Measurements from ENCODE around the gene ZNF451. TPM values are rescaled to one million over a fixed set of nuclear protein-coding genes. Genes with fewer than 3 reads are reported as not detected.
A peak's percentile ranks its signal among the peaks of the same experiment; 100 is the strongest.

The ZNF451 gene
- total RNA-seq, 1 experiment from 2014 or later, result 62.3 TPM

- peak in 1 of 2 experiments; percentile 19 for DNase-seq
Measured at GRCh38 chr6:57173886-57174510, 84.0 kb downstream of the ZNF451 start.

GRCh38 chr6:57174511-57174907 lies 84.5 kb downstream of the ZNF451 start:
- Mint-ChIP-seq H3K4me1 (ENCODE audit: low read depth, unreplicated experiment) (peaks cover 30% of the 10 kb centered on the region), H3K27ac (ENCODE audit: unreplicated experiment) (peak overlapping the region; percentile 93), H3K9me3 (ENCODE audit: unreplicated experiment) (no peaks in the 10 kb centered on the region), H3K4me3 (ENCODE audit: unreplicated experiment) (peak overlapping the region; percentile 95), H3K36me3 (ENCODE audit: insufficient read depth, unreplicated experiment) (peaks cover 32% of the 10 kb centered on the region), H3K27me3 (ENCODE audit: insufficient read depth, unreplicated experiment) (no peaks in the 10 kb centered on the region)
- H3K27me3 ChIP-seq (replicated peaks; ENCODE audit: control insufficient read depth, insufficient read depth, low read length), result no peaks in the 10 kb centered on the region
- H3K4me3 ChIP-seq (ENCODE audit: low read depth, low read length), result peak overlapping the region; percentile 57
- no peak for DNase-seq
- H3K4me1 ChIP-seq, result peaks cover 6% of the 10 kb centered on the region; the same call in 1 of the 2 replicates
- no TSS peak for BruUV-seq (replicated peaks)
- TF ChIP-seq, protein P1, sequence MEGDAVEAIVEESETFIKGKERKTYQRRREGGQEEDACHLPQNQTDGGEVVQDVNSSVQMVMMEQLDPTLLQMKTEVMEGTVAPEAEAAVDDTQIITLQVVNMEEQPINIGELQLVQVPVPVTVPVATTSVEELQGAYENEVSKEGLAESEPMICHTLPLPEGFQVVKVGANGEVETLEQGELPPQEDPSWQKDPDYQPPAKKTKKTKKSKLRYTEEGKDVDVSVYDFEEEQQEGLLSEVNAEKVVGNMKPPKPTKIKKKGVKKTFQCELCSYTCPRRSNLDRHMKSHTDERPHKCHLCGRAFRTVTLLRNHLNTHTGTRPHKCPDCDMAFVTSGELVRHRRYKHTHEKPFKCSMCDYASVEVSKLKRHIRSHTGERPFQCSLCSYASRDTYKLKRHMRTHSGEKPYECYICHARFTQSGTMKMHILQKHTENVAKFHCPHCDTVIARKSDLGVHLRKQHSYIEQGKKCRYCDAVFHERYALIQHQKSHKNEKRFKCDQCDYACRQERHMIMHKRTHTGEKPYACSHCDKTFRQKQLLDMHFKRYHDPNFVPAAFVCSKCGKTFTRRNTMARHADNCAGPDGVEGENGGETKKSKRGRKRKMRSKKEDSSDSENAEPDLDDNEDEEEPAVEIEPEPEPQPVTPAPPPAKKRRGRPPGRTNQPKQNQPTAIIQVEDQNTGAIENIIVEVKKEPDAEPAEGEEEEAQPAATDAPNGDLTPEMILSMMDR (IDR thresholded peaks at IDR 0.05; ENCODE audit: insufficient read depth in 1 of 2, low read depth in 1 of 2, low read length in 1 of 2, severe bottlenecking in 1 of 2, unreplicated experiment in 1 of 2), result no peak
- H3K9me3 ChIP-seq, result no peaks in the 10 kb centered on the region
- intact Hi-C loops (cut with micrococcal nuclease; ENCODE audit: unreplicated experiment), result loop anchor here (5.0 to 10.0 kb wide), 4 partner anchors 60 to 272 kb away; partner anchors contain the start of genes BEND6 and PRIM2
- no peaks in the 10 kb centered on the region for H3K36me3 ChIP-seq (ENCODE audit: control insufficient read depth, insufficient read depth, low read length)
- CTCF ChIA-PET, result no interaction called here
- POLR2A ChIA-PET, result no interaction called here

More at GRCh38 chr6:57173886-57174510, 84.0 kb downstream of the ZNF451 start:
- H3K4me1 Mint-ChIP-seq (ENCODE audit: low read depth, unreplicated experiment), result peaks cover 30% of the 10 kb centered on the region
- BruUV-seq (replicated peaks), result TSS peak; percentile 36
- peak overlapping the region; percentile 57 for H3K4me3 ChIP-seq (ENCODE audit: low read depth, low read length)
- H3K36me3 Mint-ChIP-seq (ENCODE audit: insufficient read depth, unreplicated experiment), result peaks cover 32% of the 10 kb centered on the region
- H3K9me3 ChIP-seq, result no peaks in the 10 kb centered on the region
- H3K4me1 ChIP-seq, result peaks cover 6% of the 10 kb centered on the region; the same call in 1 of the 2 replicates
- CTCF ChIA-PET, result no interaction called here
- peak overlapping the region; percentile 93 for H3K27ac Mint-ChIP-seq (ENCODE audit: unreplicated experiment)
- POLR2A ChIA-PET, result no interaction called here
- intact Hi-C loops (cut with micrococcal nuclease; ENCODE audit: unreplicated experiment), result loop anchor here (2.0 to 10.0 kb wide), 8 partner anchors 33 to 272 kb away; partner anchors contain the start of genes BEND6, KIAA1586 and PRIM2
- no peaks in the 10 kb centered on the region for H3K36me3 ChIP-seq (ENCODE audit: control insufficient read depth, insufficient read depth, low read length)
- no peaks in the 10 kb centered on the region for H3K27me3 Mint-ChIP-seq (ENCODE audit: insufficient read depth, unreplicated experiment)
- no peaks in the 10 kb centered on the region for H3K27me3 ChIP-seq (replicated peaks; ENCODE audit: control insufficient read depth, insufficient read depth, low read length)
- no peaks in the 10 kb centered on the region for H3K9me3 Mint-ChIP-seq (ENCODE audit: unreplicated experiment)
- peak overlapping the region; percentile 95 for H3K4me3 Mint-ChIP-seq (ENCODE audit: unreplicated experiment)
- TF ChIP-seq, protein P1 (IDR thresholded peaks at IDR 0.05; ENCODE audit: insufficient read depth in 1 of 2, low read depth in 1 of 2, low read length in 1 of 2, severe bottlenecking in 1 of 2, unreplicated experiment in 1 of 2), result no peak

GRCh38 chr6:57177545-57178265 lies 87.7 kb downstream of the ZNF451 start:
- TF ChIP-seq, protein P1 (IDR thresholded peaks at IDR 0.05; ENCODE audit: insufficient read depth in 1 of 2, low read depth in 1 of 2, low read length in 1 of 2, severe bottlenecking in 1 of 2, unreplicated experiment in 1 of 2), result no peak
- no peak for DNase-seq
- intact Hi-C loops (cut with micrococcal nuclease; ENCODE audit: unreplicated experiment), result loop anchor here (10.0 kb wide), 2 partner anchors 63 to 223 kb away; partner anchors contain the start of gene BEND6
- Mint-ChIP-seq H3K27me3 (ENCODE audit: insufficient read depth, unreplicated experiment) (no peaks in the 10 kb centered on the region), H3K27ac (ENCODE audit: unreplicated experiment) (no peak overlapping the region), H3K4me1 (ENCODE audit: low read depth, unreplicated experiment) (peaks cover 18% of the 10 kb centered on the region), H3K4me3 (ENCODE audit: unreplicated experiment) (no peak overlapping the region), H3K9me3 (ENCODE audit: unreplicated experiment) (no peaks in the 10 kb centered on the region), H3K36me3 (ENCODE audit: insufficient read depth, unreplicated experiment) (peaks cover 40% of the 10 kb centered on the region)
- no peaks in the 10 kb centered on the region for H3K27me3 ChIP-seq (replicated peaks; ENCODE audit: control insufficient read depth, insufficient read depth, low read length)
- peaks cover 6% of the 10 kb centered on the region; the same call in 1 of the 2 replicates for H3K4me1 ChIP-seq
- H3K9me3 ChIP-seq, result no peaks in the 10 kb centered on the region
- H3K4me3 ChIP-seq (ENCODE audit: low read depth, low read length), result no peak overlapping the region
- no peaks in the 10 kb centered on the region for H3K36me3 ChIP-seq (ENCODE audit: control insufficient read depth, insufficient read depth, low read length)
- CTCF ChIA-PET, result no interaction called here
- POLR2A ChIA-PET, result no interaction called here
- BruUV-seq (replicated peaks), result no TSS peak

All from Caco-2 (cell line).